ENCODE measurements around the gene CREG1.
A peak's percentile ranks its signal among the peaks of the same experiment; 100 is the strongest.

CREG1 gene

GRCh38 chr1:167599957-167600581 lies 46.5 kb upstream of the CREG1 start:
- no peak overlapping the region for H2BK120ac ChIP-seq (ENCODE audit: low read depth, low read length)
- H2BK15ac ChIP-seq (ENCODE audit: low read depth, poor library complexity, severe bottlenecking) = no peak overlapping the region
- H3K27me3 ChIP-seq (ENCODE audit: control insufficient read depth in 1 of 2, insufficient read depth in 1 of 2, low read length in 2 of 2) = peaks cover 0 to 7% of the 10 kb centered on the region in 2 experiments
- peak overlapping the region in 1 of 2 experiments; percentile 35 for H3K4me3 ChIP-seq (ENCODE audit: insufficient read depth in 1 of 2, low read depth in 1 of 2, low read length in 2 of 2)
- H3K23ac ChIP-seq (ENCODE audit: low read length in 2 of 2) = no peak overlapping the region
- H2BK5ac ChIP-seq (ENCODE audit: low read depth, low read length, poor library complexity, severe bottlenecking) = no peak overlapping the region
- H2BK12ac ChIP-seq (ENCODE audit: low read length in 2 of 2) = no peak overlapping the region
- no peak overlapping the region for H4K91ac ChIP-seq (ENCODE audit: low read length)
- H3K9me3 ChIP-seq (ENCODE audit: control insufficient read depth, low read length) = no peaks in the 10 kb centered on the region
- WGBS = 53% methylated on average over 5 of the region's 5 CpGs
- H3K4ac ChIP-seq (ENCODE audit: low read depth in 1 of 2, low read length in 2 of 2) = no peak overlapping the region
- no peaks in the 10 kb centered on the region for H3K36me3 ChIP-seq (ENCODE audit: control insufficient read depth in 1 of 2, insufficient read depth in 2 of 2, low read depth in 1 of 2, low read length in 2 of 2)
- H3K79me1 ChIP-seq (replicated peaks; ENCODE audit: low read length, poor library complexity, severe bottlenecking) = no peaks in the 10 kb centered on the region
- H3K4me1 ChIP-seq (ENCODE audit: control insufficient read depth, insufficient read depth, low read depth, low read length) = peaks cover 3% of the 10 kb centered on the region
- H3K18ac ChIP-seq (ENCODE audit: low read depth in 1 of 2, low read length in 2 of 2) = no peak overlapping the region
- H2AFZ ChIP-seq (ENCODE audit: low read depth, low read length) = no peak overlapping the region
- peak; percentile 55 for DNase-seq
- no peak overlapping the region for H3K9ac ChIP-seq (ENCODE audit: low read length)
- no peak overlapping the region for H4K8ac ChIP-seq (ENCODE audit: low read length)
- no peak overlapping the region for H3K4me2 ChIP-seq (ENCODE audit: low read length, poor library complexity, severe bottlenecking)
- no peak overlapping the region for H2AK5ac ChIP-seq (ENCODE audit: low read length, severe bottlenecking)
- no peak overlapping the region for H3K27ac ChIP-seq (ENCODE audit: low read length, poor library complexity, severe bottlenecking)
- H3K14ac ChIP-seq (ENCODE audit: low read length in 2 of 2) = no peak overlapping the region

DNA sequence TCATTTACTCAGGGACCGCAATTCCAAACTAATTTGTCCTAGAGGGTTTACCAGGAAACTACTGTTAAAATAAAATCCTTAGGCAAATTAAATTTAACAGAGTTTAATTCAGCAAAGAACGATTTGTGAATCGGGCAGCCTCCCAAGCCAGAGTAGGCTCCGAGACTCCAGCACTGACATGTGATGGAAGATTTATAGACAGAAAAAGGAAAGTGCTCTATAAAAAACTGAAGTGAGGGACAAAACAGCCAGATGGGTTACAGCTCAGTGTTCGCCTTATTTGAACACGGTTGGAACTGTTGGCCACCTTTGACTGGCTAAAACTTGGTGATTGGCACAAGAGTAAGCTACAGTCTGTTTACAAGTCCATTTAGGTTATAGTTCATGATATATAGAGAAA lies 41.3 kb upstream of the CREG1 start:
- Histone ChIP-seq H4K8ac (ENCODE audit: low read length) (no peak overlapping the region), H3K27ac (ENCODE audit: low read length, poor library complexity, severe bottlenecking) (no peak overlapping the region), H2BK15ac (ENCODE audit: low read depth, poor library complexity, severe bottlenecking) (no peak overlapping the region), H2BK5ac (ENCODE audit: low read depth, low read length, poor library complexity, severe bottlenecking) (no peak overlapping the region), H3K4me3 (ENCODE audit: insufficient read depth in 1 of 2, low read depth in 1 of 2, low read length in 2 of 2) (no peak overlapping the region), H3K9ac (ENCODE audit: low read length) (no peak overlapping the region), H3K36me3 (ENCODE audit: control insufficient read depth in 1 of 2, insufficient read depth in 2 of 2, low read depth in 1 of 2, low read length in 2 of 2) (no peaks in the 10 kb centered on the region), H3K79me1 (replicated peaks; ENCODE audit: low read length, poor library complexity, severe bottlenecking) (no peaks in the 10 kb centered on the region), H3K9me3 (ENCODE audit: control insufficient read depth, low read length) (no peaks in the 10 kb centered on the region), H2BK12ac (ENCODE audit: low read length in 2 of 2) (no peak overlapping the region), H3K4ac (ENCODE audit: low read depth in 1 of 2, low read length in 2 of 2) (no peak overlapping the region), H3K23ac (ENCODE audit: low read length in 2 of 2) (no peak overlapping the region), H2AK5ac (ENCODE audit: low read length, severe bottlenecking) (no peak overlapping the region), H3K4me1 (ENCODE audit: control insufficient read depth, insufficient read depth, low read depth, low read length) (no peaks in the 10 kb centered on the region), H2BK120ac (ENCODE audit: low read depth, low read length) (no peak overlapping the region), H2AFZ (ENCODE audit: low read depth, low read length) (no peak overlapping the region), H3K4me2 (ENCODE audit: low read length, poor library complexity, severe bottlenecking) (no peak overlapping the region), H3K18ac (ENCODE audit: low read depth in 1 of 2, low read length in 2 of 2) (no peak overlapping the region), H3K14ac (ENCODE audit: low read length in 2 of 2) (no peak overlapping the region), H4K91ac (ENCODE audit: low read length) (no peak overlapping the region), H3K27me3 (ENCODE audit: control insufficient read depth in 1 of 2, insufficient read depth in 1 of 2, low read length in 2 of 2) (peaks cover 2 to 16% of the 10 kb centered on the region in 2 experiments)
- WGBS = 87% methylated on average over 6 of the region's 6 CpGs
- DNase-seq = no peak

DNA sequence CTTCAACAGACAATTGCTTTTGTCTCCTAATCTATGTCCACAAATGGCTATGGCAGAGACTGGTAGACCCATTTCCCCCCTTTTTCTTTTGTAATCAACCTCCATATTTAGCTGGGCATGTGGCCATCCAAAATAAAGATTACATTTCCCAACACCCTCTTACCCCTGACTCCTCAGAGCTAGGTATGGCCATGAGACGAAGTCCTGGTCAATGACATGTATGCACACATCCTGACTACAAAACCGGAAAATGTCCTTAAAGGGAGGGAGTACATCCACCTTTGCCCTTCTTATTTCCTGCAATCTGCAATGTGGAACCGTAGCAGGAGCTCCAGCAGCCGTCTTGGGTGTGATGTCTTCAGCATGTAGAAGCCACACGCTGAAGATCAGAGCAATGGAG lies 40.3 kb upstream of the CREG1 start:
- Histone ChIP-seq H2BK5ac (ENCODE audit: low read depth, low read length, poor library complexity, severe bottlenecking) (no peak overlapping the region), H3K36me3 (ENCODE audit: control insufficient read depth in 1 of 2, insufficient read depth in 2 of 2, low read depth in 1 of 2, low read length in 2 of 2) (no peaks in the 10 kb centered on the region), H3K4me1 (ENCODE audit: control insufficient read depth, insufficient read depth, low read depth, low read length) (no peaks in the 10 kb centered on the region), H2AK5ac (ENCODE audit: low read length, severe bottlenecking) (no peak overlapping the region), H3K4me3 (ENCODE audit: insufficient read depth in 1 of 2, low read depth in 1 of 2, low read length in 2 of 2) (no peak overlapping the region), H2BK12ac (ENCODE audit: low read length in 2 of 2) (no peak overlapping the region), H2AFZ (ENCODE audit: low read depth, low read length) (no peak overlapping the region), H3K27ac (ENCODE audit: low read length, poor library complexity, severe bottlenecking) (no peak overlapping the region), H3K4ac (ENCODE audit: low read depth in 1 of 2, low read length in 2 of 2) (no peak overlapping the region), H3K79me1 (replicated peaks; ENCODE audit: low read length, poor library complexity, severe bottlenecking) (no peaks in the 10 kb centered on the region), H4K8ac (ENCODE audit: low read length) (no peak overlapping the region), H3K14ac (ENCODE audit: low read length in 2 of 2) (no peak overlapping the region), H3K27me3 (ENCODE audit: control insufficient read depth in 1 of 2, insufficient read depth in 1 of 2, low read length in 2 of 2) (peaks cover 2 to 20% of the 10 kb centered on the region in 2 experiments), H3K4me2 (ENCODE audit: low read length, poor library complexity, severe bottlenecking) (no peak overlapping the region), H3K23ac (ENCODE audit: low read length in 2 of 2) (no peak overlapping the region), H4K91ac (ENCODE audit: low read length) (no peak overlapping the region), H3K9me3 (ENCODE audit: control insufficient read depth, low read length) (no peaks in the 10 kb centered on the region), H3K9ac (ENCODE audit: low read length) (no peak overlapping the region), H2BK15ac (ENCODE audit: low read depth, poor library complexity, severe bottlenecking) (no peak overlapping the region), H3K18ac (ENCODE audit: low read depth in 1 of 2, low read length in 2 of 2) (no peak overlapping the region), H2BK120ac (ENCODE audit: low read depth, low read length) (no peak overlapping the region)
- 84% methylated on average over 5 of the region's 5 CpGs for WGBS
- DNase-seq = no peak

GRCh38 chr1:167592475-167592874 lies 38.9 kb upstream of the CREG1 start:
- H3K9me3 ChIP-seq (ENCODE audit: control insufficient read depth, low read length) = no peaks in the 10 kb centered on the region

More at GRCh38 chr1:167592475-167592874, 38.9 kb upstream of the CREG1 start:
- no peak overlapping the region for H4K91ac ChIP-seq (ENCODE audit: low read length)
- no peak overlapping the region for H2BK5ac ChIP-seq (ENCODE audit: low read depth, low read length, poor library complexity, severe bottlenecking)
- H2BK15ac ChIP-seq (ENCODE audit: low read depth, poor library complexity, severe bottlenecking) = no peak overlapping the region
- H3K36me3 ChIP-seq (ENCODE audit: control insufficient read depth in 1 of 2, insufficient read depth in 2 of 2, low read depth in 1 of 2, low read length in 2 of 2) = no peaks in the 10 kb centered on the region
- DNase-seq = no peak
- no peak overlapping the region for H2AFZ ChIP-seq (ENCODE audit: low read depth, low read length)
- peaks cover 2 to 14% of the 10 kb centered on the region in 2 experiments for H3K27me3 ChIP-seq (ENCODE audit: control insufficient read depth in 1 of 2, insufficient read depth in 1 of 2, low read length in 2 of 2)
- no peak overlapping the region for H3K4ac ChIP-seq (ENCODE audit: low read depth in 1 of 2, low read length in 2 of 2)
- H4K8ac ChIP-seq (ENCODE audit: low read length) = no peak overlapping the region
- no peak overlapping the region for H3K9ac ChIP-seq (ENCODE audit: low read length)
- H2BK120ac ChIP-seq (ENCODE audit: low read depth, low read length) = no peak overlapping the region
- no peak overlapping the region for H3K27ac ChIP-seq (ENCODE audit: low read length, poor library complexity, severe bottlenecking)
- no peak overlapping the region for H3K4me2 ChIP-seq (ENCODE audit: low read length, poor library complexity, severe bottlenecking)
- H3K14ac ChIP-seq (ENCODE audit: low read length in 2 of 2) = no peak overlapping the region
- no peak overlapping the region for H3K18ac ChIP-seq (ENCODE audit: low read depth in 1 of 2, low read length in 2 of 2)
- H3K4me1 ChIP-seq (ENCODE audit: control insufficient read depth, insufficient read depth, low read depth, low read length) = no peaks in the 10 kb centered on the region
- no peak overlapping the region for H2AK5ac ChIP-seq (ENCODE audit: low read length, severe bottlenecking)
- H2BK12ac ChIP-seq (ENCODE audit: low read length in 2 of 2) = no peak overlapping the region
- H3K4me3 ChIP-seq (ENCODE audit: insufficient read depth in 1 of 2, low read depth in 1 of 2, low read length in 2 of 2) = no peak overlapping the region
- no peak overlapping the region for H3K23ac ChIP-seq (ENCODE audit: low read length in 2 of 2)
- no peaks in the 10 kb centered on the region for H3K79me1 ChIP-seq (replicated peaks; ENCODE audit: low read length, poor library complexity, severe bottlenecking)

All from mesenchymal stem cell (in vitro differentiated cells and primary cell).